GM18502 (cell line): ENCODE results near the gene SPAG17.

ENCODE experiments used
- ATAC-seq: cut with Tn5 transposase; IDR thresholded peaks from one replicate; pipeline ENCODE4 v1.9.1; 2021; ENCODE audit warnings: mild to moderate bottlenecking; ENCODE audit not compliant: unreplicated experiment, poor library complexity

Gene SPAG17

GRCh38 chr1:118177998-118178397, 7.0 kb downstream of the SPAG17 start:
- ATAC-seq = no peak

- no peak for ATAC-seq
These were observed 16.0 kb downstream of the SPAG17 start for GRCh38 chr1:118169016-118169415.

GRCh38 chr1:118160806-118161205, 24.2 kb downstream of the SPAG17 start:
- no peak for ATAC-seq

- no peak for ATAC-seq
These were observed 25.5 kb downstream of the SPAG17 start for GRCh38 chr1:118159569-118159968.

- ATAC-seq = no peak
These were observed 26.1 kb downstream of the SPAG17 start for GRCh38 chr1:118158924-118159323.

- no peak for ATAC-seq
These were observed 27.5 kb downstream of the SPAG17 start for GRCh38 chr1:118157506-118157905.

GRCh38 chr1:118155106-118155505, 29.9 kb downstream of the SPAG17 start:
- no peak for ATAC-seq

GRCh38 chr1:118154220-118154619, 30.8 kb downstream of the SPAG17 start:
- ATAC-seq = no peak

GRCh38 chr1:118151312-118151937, 33.6 kb downstream of the SPAG17 start:
- no peak for ATAC-seq

- no peak for ATAC-seq
These were observed 35.2 kb downstream of the SPAG17 start for GRCh38 chr1:118149799-118150198.

GRCh38 chr1:118148034-118148433, 37.0 kb downstream of the SPAG17 start:
- ATAC-seq = no peak

- ATAC-seq = no peak
These were observed 37.5 kb downstream of the SPAG17 start for GRCh38 chr1:118147522-118147921.

- no peak for ATAC-seq
These were observed 39.3 kb downstream of the SPAG17 start for GRCh38 chr1:118145721-118146120.

- ATAC-seq = no peak
These were observed 40.3 kb downstream of the SPAG17 start for GRCh38 chr1:118144684-118145083.

- ATAC-seq = no peak
These were observed 41.2 kb downstream of the SPAG17 start for GRCh38 chr1:118143831-118144230.

GRCh38 chr1:118143121-118143520, 41.9 kb downstream of the SPAG17 start:
- no peak for ATAC-seq

- ATAC-seq = no peak
These were observed 42.5 kb downstream of the SPAG17 start for GRCh38 chr1:118142546-118142945.

- no peak for ATAC-seq
These were observed 47.1 kb downstream of the SPAG17 start for GRCh38 chr1:118137900-118138299.

GRCh38 chr1:118136187-118136941, 48.7 kb downstream of the SPAG17 start:
- peak; percentile 100 for ATAC-seq

- no peak for ATAC-seq
These were observed 53.0 kb downstream of the SPAG17 start for GRCh38 chr1:118132000-118132399.

- no peak for ATAC-seq
These were observed 56.3 kb downstream of the SPAG17 start for GRCh38 chr1:118128761-118129160.

GRCh38 chr1:118124064-118124463, 61.0 kb downstream of the SPAG17 start:
- no peak for ATAC-seq
